Dedifferentiated amniotic fluid mesenchymal stem cell (primary cell): ENCODE measurements around the gene OR10G8.
"Not testable (repeated sequence)": the region's sequence is repeated elsewhere in the genome, so short reads cannot be mapped to it uniquely, and the experiment has no call there.

Source experiments
- DNase-seq: peaks from one replicate; pipeline ENCODE4 v3.0.0-alpha.2; 2016; ENCODE audit errors: extremely low spot score

OR10G8 gene

GRCh38 chr11:124026498-124026897 lies at the start of gene OR10G8:
Gene OR10G8, plus strand, starts transcription at chr11:124026798. Its CDS starts 2,825 bp downstream, at chr11:124029623.
- DNase-seq: no peak

GRCh38 chr11:123977731-123978347 lies 48.8 kb upstream of the OR10G8 start, which contains the start of gene OR10S1:
Gene OR10S1, minus strand, starts transcription at chr11:123977781. Its CDS starts 117 bp downstream, at chr11:123977664.
- DNase-seq: peak; percentile 14

GRCh38 chr11:123979311-123979710 lies 47.3 kb upstream of the OR10G8 start:
- no peak for DNase-seq

- no peak for DNase-seq
Observed at GRCh38 chr11:123995119-123995518, 31.5 kb upstream of the OR10G8 start, which contains the start of gene OR10G6. Gene OR10G6, minus strand, starts transcription at chr11:123995161. Its CDS starts 0 bp downstream, at chr11:123995161.

GRCh38 chr11:124012697-124013096 lies 13.9 kb upstream of the OR10G8 start, which contains the start of gene OR10G4:
Gene OR10G4, plus strand, starts transcription at chr11:124012997. Its CDS starts 2,578 bp downstream, at chr11:124015575.
- no peak for DNase-seq

- not testable (repeated sequence) for DNase-seq
Observed at GRCh38 chr11:124015837-124016236, 10.8 kb upstream of the OR10G8 start.

GRCh38 chr11:124036666-124037065 lies 10.1 kb downstream of the OR10G8 start:
- no peak for DNase-seq

- no peak for DNase-seq
Observed at GRCh38 chr11:124039557-124039956, 13.0 kb downstream of the OR10G8 start.

GRCh38 chr11:124041254-124041653 lies 14.7 kb downstream of the OR10G8 start, which contains the start of gene OR10G7:
Gene OR10G7, minus strand, starts transcription at chr11:124041325. Its CDS starts 2,324 bp downstream, at chr11:124039001.
- no peak for DNase-seq

- no peak for DNase-seq
Observed at GRCh38 chr11:124043420-124043819, 16.8 kb downstream of the OR10G8 start.

- no peak for DNase-seq
Observed at GRCh38 chr11:124050748-124051147, 24.1 kb downstream of the OR10G8 start.

- DNase-seq: no peak
Observed at GRCh38 chr11:124052966-124053365, 26.4 kb downstream of the OR10G8 start.

- no peak for DNase-seq
Observed at GRCh38 chr11:124068601-124069110, 42.1 kb downstream of the OR10G8 start.

- peak; percentile 15 for DNase-seq
Observed at GRCh38 chr11:124069429-124070401, 43.1 kb downstream of the OR10G8 start.

GRCh38 chr11:124070915-124071622 lies 44.5 kb downstream of the OR10G8 start:
- DNase-seq: peak; percentile 68

- DNase-seq: no peak
Observed at GRCh38 chr11:124071623-124071948, 45.0 kb downstream of the OR10G8 start.

- DNase-seq: no peak
Observed at GRCh38 chr11:124072147-124072546, 45.5 kb downstream of the OR10G8 start.

GRCh38 chr11:124074554-124074953 lies 48.0 kb downstream of the OR10G8 start:
- DNase-seq: no peak

GRCh38 chr11:124075492-124075840 lies 48.9 kb downstream of the OR10G8 start:
- DNase-seq: no peak

GRCh38 chr11:124075841-124076651 lies 49.4 kb downstream of the OR10G8 start:
- DNase-seq: no peak

GRCh38 chr11:124077266-124077665 lies 50.7 kb downstream of the OR10G8 start:
- DNase-seq: no peak
